Measurements from ENCODE around the gene SPOUT1.
"Not testable (repeated sequence)": the region's sequence is repeated elsewhere in the genome, so short reads cannot be mapped to it uniquely, and the experiment has no call there.

Gene SPOUT1

DNA sequence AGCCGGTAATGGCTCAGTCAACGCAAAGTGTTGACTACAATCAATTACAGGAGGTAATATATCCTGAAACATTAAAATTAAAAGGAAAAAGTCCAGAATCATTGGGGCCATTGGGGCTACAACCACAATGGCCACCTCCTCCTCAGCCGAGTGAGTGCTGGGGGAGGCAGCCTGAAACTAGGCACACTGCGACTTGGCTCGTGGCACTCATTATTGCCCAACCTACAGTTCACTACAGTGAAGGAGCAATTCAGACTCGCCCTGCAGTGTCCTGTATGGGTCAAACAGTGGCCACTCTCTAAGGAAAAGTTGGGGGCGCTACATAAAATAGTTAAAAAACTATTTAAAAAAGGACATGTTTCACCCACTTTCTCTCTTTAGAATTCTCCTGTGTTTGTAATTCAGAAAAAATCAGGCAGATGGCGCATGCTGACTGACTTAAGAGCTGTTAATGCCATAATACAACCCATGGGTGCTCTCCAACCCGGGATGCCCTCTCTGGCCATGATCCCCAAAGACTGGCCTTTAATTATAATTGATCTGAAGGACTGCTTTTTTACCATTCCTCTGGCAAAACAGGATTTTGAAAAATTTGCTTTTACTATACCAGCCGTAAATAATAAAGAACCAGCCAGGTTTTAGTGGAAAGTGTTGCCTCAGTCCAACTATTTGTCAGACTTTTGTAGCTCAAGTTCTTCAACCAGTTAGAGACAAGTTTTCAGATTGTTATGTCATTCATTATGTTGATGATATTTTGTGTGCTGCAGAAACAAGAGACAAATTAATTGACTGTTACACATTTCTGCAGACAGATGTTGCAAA lies 22.4 kb upstream of the SPOUT1 start:
- H3K79me2 ChIP-seq (ENCODE audit: insufficient read depth, low read length); H3K4me3 ChIP-seq (ENCODE audit: low read length, poor library complexity, severe bottlenecking); H3K9me3 ChIP-seq (ENCODE audit: insufficient read depth, low read depth, low read length); H3K9ac ChIP-seq (ENCODE audit: low read depth, low read length, poor library complexity, severe bottlenecking); H3K36me3 ChIP-seq (ENCODE audit: insufficient read depth, low read length); H2AFZ ChIP-seq (ENCODE audit: low read length); H3K27me3 ChIP-seq (ENCODE audit: insufficient read depth, low read length, poor library complexity, severe bottlenecking); H3K4me1 ChIP-seq (ENCODE audit: insufficient read depth, low read length, poor library complexity, severe bottlenecking); H3F3A ChIP-seq (ENCODE audit: low read depth); H3K9me2 ChIP-seq (replicated peaks; ENCODE audit: low read depth, low read length); H4K20me1 ChIP-seq (ENCODE audit: insufficient read depth, low read length, poor library complexity, severe bottlenecking); H3K4me2 ChIP-seq (ENCODE audit: low read depth, low read length, poor library complexity, severe bottlenecking): not testable (repeated sequence)
- TF ChIP-seq, protein P1, sequence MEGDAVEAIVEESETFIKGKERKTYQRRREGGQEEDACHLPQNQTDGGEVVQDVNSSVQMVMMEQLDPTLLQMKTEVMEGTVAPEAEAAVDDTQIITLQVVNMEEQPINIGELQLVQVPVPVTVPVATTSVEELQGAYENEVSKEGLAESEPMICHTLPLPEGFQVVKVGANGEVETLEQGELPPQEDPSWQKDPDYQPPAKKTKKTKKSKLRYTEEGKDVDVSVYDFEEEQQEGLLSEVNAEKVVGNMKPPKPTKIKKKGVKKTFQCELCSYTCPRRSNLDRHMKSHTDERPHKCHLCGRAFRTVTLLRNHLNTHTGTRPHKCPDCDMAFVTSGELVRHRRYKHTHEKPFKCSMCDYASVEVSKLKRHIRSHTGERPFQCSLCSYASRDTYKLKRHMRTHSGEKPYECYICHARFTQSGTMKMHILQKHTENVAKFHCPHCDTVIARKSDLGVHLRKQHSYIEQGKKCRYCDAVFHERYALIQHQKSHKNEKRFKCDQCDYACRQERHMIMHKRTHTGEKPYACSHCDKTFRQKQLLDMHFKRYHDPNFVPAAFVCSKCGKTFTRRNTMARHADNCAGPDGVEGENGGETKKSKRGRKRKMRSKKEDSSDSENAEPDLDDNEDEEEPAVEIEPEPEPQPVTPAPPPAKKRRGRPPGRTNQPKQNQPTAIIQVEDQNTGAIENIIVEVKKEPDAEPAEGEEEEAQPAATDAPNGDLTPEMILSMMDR (conservative IDR thresholded peaks at IDR 0.05; ENCODE audit: low read length): peak; percentile 39

DNA sequence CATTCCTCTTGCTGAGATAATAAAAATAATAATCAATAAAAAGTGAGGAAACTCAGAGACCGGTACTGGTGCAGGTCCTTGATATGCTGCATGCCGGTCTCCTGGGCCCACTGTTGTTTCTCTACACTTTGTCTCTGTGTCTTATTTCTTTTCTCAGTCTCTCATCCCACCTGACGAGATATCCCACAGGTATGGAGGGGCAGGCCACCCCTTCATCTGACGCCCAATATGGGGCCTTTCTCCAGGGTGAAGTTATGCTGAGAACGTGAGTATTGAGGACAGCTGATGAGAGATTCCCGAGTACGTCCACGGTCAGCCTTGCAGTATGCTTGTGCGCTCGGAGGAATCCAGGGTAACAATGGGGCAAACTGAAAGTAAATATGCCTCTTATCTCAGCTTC lies 21.4 kb upstream of the SPOUT1 start:
- not testable (repeated sequence) for H3K9ac ChIP-seq (ENCODE audit: low read depth, low read length, poor library complexity, severe bottlenecking); H3K27me3 ChIP-seq (ENCODE audit: insufficient read depth, low read length, poor library complexity, severe bottlenecking); H3K79me2 ChIP-seq (ENCODE audit: insufficient read depth, low read length); H3K4me3 ChIP-seq (ENCODE audit: low read length, poor library complexity, severe bottlenecking); H3K9me2 ChIP-seq (replicated peaks; ENCODE audit: low read depth, low read length); H3K9me3 ChIP-seq (ENCODE audit: insufficient read depth, low read depth, low read length); H3K4me2 ChIP-seq (ENCODE audit: low read depth, low read length, poor library complexity, severe bottlenecking); H3K36me3 ChIP-seq (ENCODE audit: insufficient read depth, low read length); H3F3A ChIP-seq (ENCODE audit: low read depth); H4K20me1 ChIP-seq (ENCODE audit: insufficient read depth, low read length, poor library complexity, severe bottlenecking); H2AFZ ChIP-seq (ENCODE audit: low read length); H3K4me1 ChIP-seq (ENCODE audit: insufficient read depth, low read length, poor library complexity, severe bottlenecking)

GRCh38 chr9:128847803-128848202 lies 18.2 kb upstream of the SPOUT1 start:
- Histone ChIP-seq H3K4me2 (ENCODE audit: low read depth, low read length, poor library complexity, severe bottlenecking) (no peak overlapping the region), H3K36me3 (ENCODE audit: insufficient read depth, low read length) (no peaks in the 10 kb centered on the region), H2AFZ (ENCODE audit: low read length) (no peak overlapping the region), H3K9ac (ENCODE audit: low read depth, low read length, poor library complexity, severe bottlenecking) (no peak overlapping the region), H3K4me3 (ENCODE audit: low read length, poor library complexity, severe bottlenecking) (no peak overlapping the region), H3K9me2 (replicated peaks; ENCODE audit: low read depth, low read length) (no peaks in the 10 kb centered on the region), H3K9me3 (ENCODE audit: insufficient read depth, low read depth, low read length) (no peaks in the 10 kb centered on the region), H3F3A (ENCODE audit: low read depth) (no peaks in the 10 kb centered on the region), H4K20me1 (ENCODE audit: insufficient read depth, low read length, poor library complexity, severe bottlenecking) (no peaks in the 10 kb centered on the region), H3K4me1 (ENCODE audit: insufficient read depth, low read length, poor library complexity, severe bottlenecking) (no peaks in the 10 kb centered on the region), H3K79me2 (ENCODE audit: insufficient read depth, low read length) (no peaks in the 10 kb centered on the region), H3K27me3 (ENCODE audit: insufficient read depth, low read length, poor library complexity, severe bottlenecking) (no peaks in the 10 kb centered on the region)
- TF ChIP-seq EZH2phosphoT487 (IDR thresholded peaks at IDR 0.05; ENCODE audit: borderline replicate concordance): no peak
- TF ChIP-seq, protein P1 (conservative IDR thresholded peaks at IDR 0.05; ENCODE audit: low read length): no peak

DNA sequence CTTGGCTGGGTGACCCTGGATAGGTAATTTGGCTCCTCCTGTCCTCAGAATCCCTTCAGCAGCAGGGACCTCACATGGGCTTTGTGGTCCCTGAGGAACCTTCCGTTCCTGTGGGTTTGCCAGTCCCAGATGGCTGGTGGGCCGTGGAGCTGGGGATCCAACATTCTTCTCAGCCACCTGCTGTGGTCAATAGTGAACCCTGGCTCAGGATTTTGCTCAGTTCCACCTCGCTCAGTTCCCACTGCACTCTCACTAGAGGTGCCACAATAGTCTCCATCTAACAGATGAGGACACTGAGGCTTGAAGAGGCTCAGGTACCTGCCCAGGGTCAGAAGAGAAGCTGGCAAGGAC lies 17.1 kb upstream of the SPOUT1 start:
- H3F3A ChIP-seq (ENCODE audit: low read depth): no peaks in the 10 kb centered on the region
- no peaks in the 10 kb centered on the region for H3K36me3 ChIP-seq (ENCODE audit: insufficient read depth, low read length)
- no peaks in the 10 kb centered on the region for H4K20me1 ChIP-seq (ENCODE audit: insufficient read depth, low read length, poor library complexity, severe bottlenecking)
- no peak overlapping the region for H3K9ac ChIP-seq (ENCODE audit: low read depth, low read length, poor library complexity, severe bottlenecking)
- no peak for TF ChIP-seq EZH2phosphoT487 (IDR thresholded peaks at IDR 0.05; ENCODE audit: borderline replicate concordance)
- TF ChIP-seq, protein P1 (conservative IDR thresholded peaks at IDR 0.05; ENCODE audit: low read length): no peak
- H3K4me1 ChIP-seq (ENCODE audit: insufficient read depth, low read length, poor library complexity, severe bottlenecking): no peaks in the 10 kb centered on the region
- no peaks in the 10 kb centered on the region for H3K79me2 ChIP-seq (ENCODE audit: insufficient read depth, low read length)
- H3K9me2 ChIP-seq (replicated peaks; ENCODE audit: low read depth, low read length): no peaks in the 10 kb centered on the region
- no peaks in the 10 kb centered on the region for H3K9me3 ChIP-seq (ENCODE audit: insufficient read depth, low read depth, low read length)
- H3K4me2 ChIP-seq (ENCODE audit: low read depth, low read length, poor library complexity, severe bottlenecking): no peak overlapping the region
- H3K27me3 ChIP-seq (ENCODE audit: insufficient read depth, low read length, poor library complexity, severe bottlenecking): no peaks in the 10 kb centered on the region
- H3K4me3 ChIP-seq (ENCODE audit: low read length, poor library complexity, severe bottlenecking): no peak overlapping the region
- no peak overlapping the region for H2AFZ ChIP-seq (ENCODE audit: low read length)
